CD14-positive monocyte (primary cell): Measurements from ENCODE around the gene KRT79. TPM values are rescaled to one million over a fixed set of nuclear protein-coding genes. Genes with fewer than 3 reads are reported as not detected.
A peak's percentile ranks its signal among the peaks of the same experiment; 100 is the strongest.

ENCODE experiments used
- DNase-seq, 3 donors: peaks; one replicate each; pipeline ENCODE4 v3.0.0-alpha.2; 2011 to 2022
- H2AFZ ChIP-seq: 2 replicates; pipeline ENCODE4 v1.6.0; 2012; ENCODE audit warnings: mild to moderate bottlenecking, low read depth, low read length, inconsistent platforms; ENCODE audit not compliant: insufficient read depth, poor library complexity, severe bottlenecking
- H3K27ac ChIP-seq, 2 donors: 1 replicate in 1 of 2; 2 replicates in 1 of 2; pipeline ENCODE4 v1.5.1; 2012 to 2013; ENCODE audit warnings: low read length in 2 of 2, control low read depth in 1 of 2, inconsistent platforms in 1 of 2, low read depth in 1 of 2, mild to moderate bottlenecking in 1 of 2
- H3K27me3 ChIP-seq, 2 donors: one replicate each; pipeline versions ENCODE4 v1.6.0 to v1.6.1; 2011 to 2013; ENCODE audit warnings: low read length in 2 of 2; ENCODE audit not compliant: control insufficient read depth in 2 of 2, insufficient read depth in 2 of 2
- H3K36me3 ChIP-seq, 2 donors: replicated peaks in 1 of 2; 1 replicate in 1 of 2; 2 replicates in 1 of 2; pipeline versions ENCODE4 v1.5.1 to v1.6.1; 2012 to 2013; ENCODE audit warnings: low read length in 2 of 2, control low read depth in 1 of 2, inconsistent platforms in 1 of 2, mild to moderate bottlenecking in 1 of 2; ENCODE audit not compliant: insufficient read depth in 2 of 2, control insufficient read depth in 1 of 2
- H3K4me1 ChIP-seq, 2 donors: 1 replicate in 1 of 2; 2 replicates in 1 of 2; pipeline versions ENCODE4 v1.5.1 to v1.6.1; 2012 to 2013; ENCODE audit warnings: low read length in 2 of 2, control low read depth in 1 of 2, inconsistent platforms in 1 of 2, mild to moderate bottlenecking in 1 of 2, moderate library complexity in 1 of 2; ENCODE audit not compliant: insufficient read depth in 2 of 2, control insufficient read depth in 1 of 2
- H3K4me2 ChIP-seq: replicated peaks from 2 replicates; pipeline ENCODE3; 2012; ENCODE audit warnings: low read length, moderate library complexity, mild to moderate bottlenecking; ENCODE audit not compliant: poor library complexity, severe bottlenecking; ENCODE audit errors: extremely low read depth
- H3K4me3 ChIP-seq, 3 experiments: fragments of 200-600 bp in 1 of 3; sonication (generic) in 1 of 3; replicated peaks in 1 of 3; 1 replicate in 2 of 3; 2 replicates in 1 of 3; pipeline ENCODE4 v1.5.1; 2011 to 2013; ENCODE audit warnings: low read length in 3 of 3, mild to moderate bottlenecking in 3 of 3, control low read depth in 2 of 3, low read depth in 2 of 3, inconsistent platforms in 1 of 3, moderate library complexity in 1 of 3
- H3K79me2 ChIP-seq: 2 replicates; pipeline ENCODE4 v1.6.0; 2012; ENCODE audit warnings: mild to moderate bottlenecking, control low read depth, inconsistent platforms, low read length, moderate library complexity; ENCODE audit not compliant: insufficient read depth
- H3K9ac ChIP-seq: 2 replicates; pipeline ENCODE4 v1.6.0; 2017; ENCODE audit warnings: low read length, mild to moderate bottlenecking; ENCODE audit not compliant: insufficient read depth, poor library complexity, severe bottlenecking
- H3K9me3 ChIP-seq, 2 donors: replicated peaks in 1 of 2; 1 replicate in 1 of 2; 2 replicates in 1 of 2; pipeline versions ENCODE4 v1.5.1 to v1.6.1; 2012 to 2013; ENCODE audit warnings: low read length in 2 of 2, control low read depth in 1 of 2; ENCODE audit not compliant: control insufficient read depth in 1 of 2, insufficient read depth in 1 of 2
- H4K20me1 ChIP-seq: 2 replicates; pipeline ENCODE4 v1.6.0; 2012; ENCODE audit warnings: mild to moderate bottlenecking, low read length, control low read depth, moderate library complexity; ENCODE audit not compliant: insufficient read depth
- H3K27ac Mint-ChIP-seq, 7 donors: one replicate each; pipeline ENCODE4 v1.8.0; 2020; ENCODE audit warnings: mild to moderate bottlenecking in 7 of 7, mixed read lengths in 7 of 7, moderate library complexity in 6 of 7, inconsistent platforms in 2 of 7
- H3K27me3 Mint-ChIP-seq, 3 donors: one replicate each; pipeline ENCODE4 v1.8.0; 2021 to 2022; ENCODE audit warnings: low read depth in 3 of 3, mild to moderate bottlenecking in 3 of 3, mixed read lengths in 3 of 3, moderate library complexity in 3 of 3, inconsistent platforms in 1 of 3
- H3K36me3 Mint-ChIP-seq, 2 donors: one replicate each; pipeline ENCODE4 v1.8.0; 2020; ENCODE audit warnings: mixed read lengths in 2 of 2, inconsistent platforms in 1 of 2, mild to moderate bottlenecking in 1 of 2
- H3K4me1 Mint-ChIP-seq: one replicate; pipeline ENCODE4 v1.8.0; 2020; ENCODE audit warnings: mild to moderate bottlenecking, mixed read lengths
- H3K4me3 Mint-ChIP-seq, 2 donors: one replicate each; pipeline ENCODE4 v1.8.0; 2020; ENCODE audit warnings: mild to moderate bottlenecking in 2 of 2, mixed read lengths in 2 of 2, moderate library complexity in 1 of 2
- H3K9me3 Mint-ChIP-seq, 7 donors: one replicate each; pipeline ENCODE4 v1.8.0; 2020 to 2022; ENCODE audit warnings: mixed read lengths in 7 of 7, mild to moderate bottlenecking in 6 of 7, moderate library complexity in 6 of 7, inconsistent platforms in 2 of 7
- CTCF ChIP-seq: fragments of 200-600 bp; IDR thresholded peaks from one replicate; pipeline ENCODE4 v1.8.0; 2022; ENCODE audit warnings: antibody characterized with exemption, mild to moderate bottlenecking
- WGBS: methylation state at CpG from one replicate; pipeline ENCODE4 v1.1.5; 2013; ENCODE audit warnings: missing lambda C conversion rate; ENCODE audit not compliant: insufficient coverage; 5-methylcytosine and 5-hydroxymethylcytosine counted together
- intact Hi-C, 2 donors: fragments of 100-400 bp; cut with micrococcal nuclease; formaldehyde crosslinking; loops; one replicate each; pipeline versions ENCODE4 v1.15.0 to v1.15.1; 2023
- polyA plus RNA-seq, 3 donors: library from polyadenylated mRNA; depleted of rRNA in 1 of 3; unstranded in 2 of 3; stranded (reverse) in 1 of 3; fragments of 300-500 nt in 2 of 3; fragments of >200 nt in 1 of 3; fragmentation: Illumina TruSeq in 2 of 3; gene quantifications; 1 replicate in 2 of 3; 2 replicates in 1 of 3; pipeline ENCODE4 v1.2.3, GENCODE V29; 2012 to 2021

KRT79 gene
- polyA plus RNA-seq, 3 donors: not detected

- Histone ChIP-seq H4K20me1 (no peaks in the 10 kb centered on the region), H3K9me3 (no peaks in the 10 kb centered on the region), H3K27ac (no peak overlapping the region), H3K4me2 (no peak overlapping the region), H3K4me3 (no peak overlapping the region), H3K9ac (no peak overlapping the region), H3K27me3 (peaks cover 0 to 2% of the 10 kb centered on the region in 2 donors), H3K4me1 (peaks cover 8 to 9% of the 10 kb centered on the region in 2 donors), H2AFZ (no peak overlapping the region), H3K36me3 (no peaks in the 10 kb centered on the region), H3K79me2 (no peaks in the 10 kb centered on the region)
- Mint-ChIP-seq H3K27me3 (peaks cover 3 to 5% (median 3%) of the 10 kb centered on the region in 3 donors), H3K4me1 (peaks cover 14% of the 10 kb centered on the region), H3K27ac (no peak overlapping the region), H3K9me3 (no peaks in the 10 kb centered on the region), H3K36me3 (no peaks in the 10 kb centered on the region), H3K4me3 (no peak overlapping the region)
- no peak for TF ChIP-seq CTCF
- no peak for DNase-seq
- 87% methylated on average over 3 of the region's 7 CpGs for WGBS
- intact Hi-C loops: no loop called here
These were observed 27.4 kb upstream of the KRT79 start for GRCh38 chr12:52861511-52861910.

GRCh38 chr12:52860102-52860823 lies 26.2 kb upstream of the KRT79 start:
- peak in 2 of 3 donors; percentile 55 to 61 for DNase-seq
- Histone ChIP-seq H2AFZ (no peak overlapping the region), H3K4me3 (no peak overlapping the region), H3K79me2 (no peaks in the 10 kb centered on the region), H3K27me3 (peaks cover 0 to 2% of the 10 kb centered on the region in 2 donors), H3K9me3 (no peaks in the 10 kb centered on the region), H3K36me3 (no peaks in the 10 kb centered on the region), H4K20me1 (no peaks in the 10 kb centered on the region), H3K9ac (no peak overlapping the region), H3K27ac (peak overlapping the region in 1 of 2 donors; percentile 27), H3K4me1 (peaks cover 8 to 9% of the 10 kb centered on the region in 2 donors), H3K4me2 (no peak overlapping the region)
- intact Hi-C loops: no loop called here
- H3K4me3 Mint-ChIP-seq: peak overlapping the region; percentile 47 to 49
- no peaks in the 10 kb centered on the region for H3K9me3 Mint-ChIP-seq
- TF ChIP-seq CTCF: no peak
- H3K27ac Mint-ChIP-seq: peak overlapping the region in 4 of 7 donors; percentile 6 to 76 (median 34)
- no peaks in the 10 kb centered on the region for H3K36me3 Mint-ChIP-seq
- no CpG with 5 or more reads among the region's 6 CpGs for WGBS
- peaks cover 3 to 7% (median 7%) of the 10 kb centered on the region in 3 donors for H3K27me3 Mint-ChIP-seq
- peaks cover 14% of the 10 kb centered on the region for H3K4me1 Mint-ChIP-seq
